GM18868 (cell line): Measurements from ENCODE around the gene TSC22D1.

Experiments
- ATAC-seq: cut with Tn5 transposase; IDR thresholded peaks from one replicate; pipeline ENCODE4 v1.9.1; 2021; ENCODE audit warnings: mild to moderate bottlenecking, moderate library complexity; ENCODE audit not compliant: unreplicated experiment

Gene TSC22D1

GRCh38 chr13:44433863-44434765, 142.0 kb downstream of the TSC22D1 start:
- no peak for ATAC-seq

GRCh38 chr13:44432650-44433049, 143.5 kb downstream of the TSC22D1 start:
- no peak for ATAC-seq

- ATAC-seq, result no peak
Measured at GRCh38 chr13:44431150-44431549, 145.0 kb downstream of the TSC22D1 start.

- no peak for ATAC-seq
Measured at GRCh38 chr13:44429311-44429710, 146.8 kb downstream of the TSC22D1 start.

- ATAC-seq, result no peak
Measured at GRCh38 chr13:44426461-44426860, 149.7 kb downstream of the TSC22D1 start.

- ATAC-seq, result no peak
Measured at GRCh38 chr13:44425815-44426078, 150.4 kb downstream of the TSC22D1 start.

- no peak for ATAC-seq
Measured at GRCh38 chr13:44425041-44425814, 150.9 kb downstream of the TSC22D1 start.

GRCh38 chr13:44423824-44424223, 152.3 kb downstream of the TSC22D1 start:
- ATAC-seq, result no peak

- ATAC-seq, result no peak
Measured at GRCh38 chr13:44422755-44423643, 153.1 kb downstream of the TSC22D1 start.

- no peak for ATAC-seq
Measured at GRCh38 chr13:44421853-44422525, 154.1 kb downstream of the TSC22D1 start.

GRCh38 chr13:44420376-44421220, 155.5 kb downstream of the TSC22D1 start:
- no peak for ATAC-seq

GRCh38 chr13:44417876-44418275, 158.3 kb downstream of the TSC22D1 start:
- no peak for ATAC-seq

GRCh38 chr13:44417446-44417845, 158.7 kb downstream of the TSC22D1 start:
- ATAC-seq, result no peak

- ATAC-seq, result no peak
Measured at GRCh38 chr13:44416744-44417143, 159.4 kb downstream of the TSC22D1 start.

GRCh38 chr13:44416301-44416700, 159.8 kb downstream of the TSC22D1 start:
- no peak for ATAC-seq

GRCh38 chr13:44415815-44416214, 160.3 kb downstream of the TSC22D1 start:
- no peak for ATAC-seq

GRCh38 chr13:44414716-44415115, 161.4 kb downstream of the TSC22D1 start:
- ATAC-seq, result no peak

- ATAC-seq, result no peak
Measured at GRCh38 chr13:44413095-44413494, 163.0 kb downstream of the TSC22D1 start.

- ATAC-seq, result no peak
Measured at GRCh38 chr13:44412346-44412935, 163.7 kb downstream of the TSC22D1 start.
